H9 (cell line): ENCODE results near the gene GALNT13. TPM values are rescaled to one million over a fixed set of nuclear protein-coding genes. Genes with fewer than 3 reads are reported as not detected.

Experiments used
- DNase-seq: peaks from one replicate; pipeline ENCODE4 v3.0.0-alpha.2; 2017
- H2AFZ ChIP-seq: one replicate; pipeline ENCODE4 v1.6.1; 2013; ENCODE audit warnings: mild to moderate bottlenecking, low read length, control low read depth, moderate library complexity
- H2AK5ac ChIP-seq: 2 replicates; pipeline ENCODE4 v1.6.1; 2013; ENCODE audit warnings: low read length, control low read depth, mixed read lengths; ENCODE audit not compliant: insufficient read length
- H2BK120ac ChIP-seq: one replicate; pipeline ENCODE4 v1.6.1; 2013; ENCODE audit warnings: low read depth, mild to moderate bottlenecking, low read length, control low read depth, inconsistent platforms; ENCODE audit not compliant: poor library complexity, severe bottlenecking
- H2BK12ac ChIP-seq: 2 replicates; pipeline ENCODE4 v1.6.1; 2013; ENCODE audit warnings: low read length, control low read depth, mixed read lengths, low read depth; ENCODE audit not compliant: insufficient read length
- H2BK15ac ChIP-seq: 2 replicates; pipeline ENCODE4 v1.6.1; 2013; ENCODE audit warnings: low read depth, low read length, control low read depth
- H2BK20ac ChIP-seq: one replicate; pipeline ENCODE4 v1.6.1; 2013; ENCODE audit warnings: low read depth, mild to moderate bottlenecking, low read length, control low read depth, inconsistent platforms; ENCODE audit not compliant: poor library complexity, severe bottlenecking
- H2BK5ac ChIP-seq: 2 replicates; pipeline ENCODE4 v1.6.1; 2013; ENCODE audit warnings: low read length, control low read depth, mixed read lengths; ENCODE audit not compliant: insufficient read length
- H3K14ac ChIP-seq: 2 replicates; pipeline ENCODE4 v1.6.1; 2013; ENCODE audit warnings: low read length, control low read depth; ENCODE audit not compliant: insufficient read depth
- H3K18ac ChIP-seq: 2 replicates; pipeline ENCODE4 v1.6.1; 2013; ENCODE audit warnings: low read depth, mild to moderate bottlenecking, mixed read lengths, low read length, control low read depth; ENCODE audit not compliant: insufficient read length
- H3K23ac ChIP-seq: 2 replicates; pipeline ENCODE4 v1.6.1; 2013; ENCODE audit warnings: low read length, control low read depth, mixed read lengths, low read depth; ENCODE audit not compliant: insufficient read length
- H3K23me2 ChIP-seq: 2 replicates; pipeline ENCODE4 v1.6.1; 2013; ENCODE audit warnings: low read depth, mild to moderate bottlenecking, mixed read lengths, low read length, control low read depth; ENCODE audit not compliant: insufficient read length, poor library complexity, severe bottlenecking
- H3K27ac ChIP-seq: 2 replicates; pipeline ENCODE4 v1.5.1; 2013; ENCODE audit warnings: low read length, control low read depth, mixed read lengths, low read depth; ENCODE audit not compliant: insufficient read length
- H3K27me3 ChIP-seq: 2 replicates; pipeline ENCODE4 v1.6.1; 2013; ENCODE audit warnings: low read length, control low read depth, inconsistent platforms; ENCODE audit not compliant: insufficient read depth
- H3K4ac ChIP-seq: 2 replicates; pipeline ENCODE4 v1.6.1; 2013; ENCODE audit warnings: low read depth, mild to moderate bottlenecking, control low read depth, inconsistent platforms, low read length, moderate library complexity
- H3K4me1 ChIP-seq: 2 replicates; pipeline ENCODE4 v1.6.1; 2013; ENCODE audit warnings: low read length, control low read depth, inconsistent platforms; ENCODE audit not compliant: insufficient read depth
- H3K4me2 ChIP-seq: 2 replicates; pipeline ENCODE4 v1.6.1; 2013; ENCODE audit warnings: low read length, control low read depth, mixed read lengths; ENCODE audit not compliant: insufficient read length, insufficient read depth
- H3K56ac ChIP-seq: 2 replicates; pipeline ENCODE4 v1.6.1; 2013; ENCODE audit warnings: low read depth, mild to moderate bottlenecking, mixed read lengths, low read length, control low read depth; ENCODE audit not compliant: insufficient read length
- H3K79me1 ChIP-seq: 2 replicates; pipeline ENCODE4 v1.6.1; 2013; ENCODE audit warnings: low read depth, mild to moderate bottlenecking, moderate library complexity, low read length, control low read depth, inconsistent platforms; ENCODE audit not compliant: insufficient read depth, poor library complexity, severe bottlenecking
- H3K79me2 ChIP-seq: 2 replicates; pipeline ENCODE4 v1.6.1; 2013; ENCODE audit warnings: low read length, control low read depth, inconsistent platforms; ENCODE audit not compliant: insufficient read depth
- H3K9ac ChIP-seq: 2 replicates; pipeline ENCODE4 v1.6.1; 2013; ENCODE audit warnings: low read length, control low read depth, mixed read lengths; ENCODE audit not compliant: insufficient read length; ENCODE audit errors: extremely low read depth
- H3K9me3 ChIP-seq: one replicate; pipeline ENCODE4 v1.6.1; 2013; ENCODE audit warnings: low read depth, low read length, inconsistent platforms; ENCODE audit not compliant: control insufficient read depth
- H3T11ph ChIP-seq: one replicate; pipeline ENCODE4 v1.6.1; 2013; ENCODE audit warnings: mild to moderate bottlenecking, low read length, control low read depth, inconsistent platforms
- H4K20me1 ChIP-seq: one replicate; pipeline ENCODE4 v1.6.1; 2013; ENCODE audit not compliant: control insufficient read depth, insufficient read length, insufficient read depth
- H4K5ac ChIP-seq: 2 replicates; pipeline ENCODE4 v1.6.1; 2013; ENCODE audit warnings: low read depth, mild to moderate bottlenecking, mixed read lengths, low read length, control low read depth; ENCODE audit not compliant: insufficient read length
- H4K8ac ChIP-seq: replicated peaks from 2 replicates; pipeline ENCODE4 v1.6.1; 2013; ENCODE audit warnings: low read length, control low read depth, mixed read lengths, low read depth; ENCODE audit not compliant: insufficient read length
- H4K91ac ChIP-seq: 2 replicates; pipeline ENCODE4 v1.6.1; 2013; ENCODE audit warnings: low read depth, mild to moderate bottlenecking, moderate library complexity, mixed read lengths, low read length, control low read depth; ENCODE audit not compliant: insufficient read length
- H3K27ac Mint-ChIP-seq, 3 experiments: 2 replicates in 2 of 3; 3 replicates in 1 of 3; pipeline ENCODE4 v1.8.0; 2020 to 2021; ENCODE audit warnings: mixed read lengths in 3 of 3, mild to moderate bottlenecking in 1 of 3, moderate library complexity in 1 of 3
- H3K27me3 Mint-ChIP-seq: 2 replicates; pipeline ENCODE4 v1.8.0; 2021; ENCODE audit warnings: low read depth, mild to moderate bottlenecking, moderate library complexity, mixed read lengths
- H3K36me3 Mint-ChIP-seq, 3 experiments: 2 replicates in 2 of 3; 3 replicates in 1 of 3; pipeline ENCODE4 v1.8.0; 2020 to 2021; ENCODE audit warnings: low read depth in 3 of 3, mixed read lengths in 3 of 3; ENCODE audit not compliant: insufficient read depth in 1 of 3
- H3K4me1 Mint-ChIP-seq, 2 experiments: 2 replicates each; pipeline ENCODE4 v1.8.0; 2020; ENCODE audit warnings: mixed read lengths in 2 of 2
- H3K4me3 Mint-ChIP-seq, 2 experiments: 2 replicates in 1 of 2; 3 replicates in 1 of 2; pipeline ENCODE4 v1.8.0; 2020 to 2021; ENCODE audit warnings: mild to moderate bottlenecking in 2 of 2, mixed read lengths in 2 of 2, moderate library complexity in 1 of 2
- H3K9me3 Mint-ChIP-seq, 2 experiments: 2 replicates in 1 of 2; 3 replicates in 1 of 2; pipeline ENCODE4 v1.8.0; 2020; ENCODE audit warnings: mild to moderate bottlenecking in 2 of 2, mixed read lengths in 2 of 2, moderate library complexity in 1 of 2
- CTCF ChIP-seq: fragments of 200-600 bp; sonication (generic); conservative IDR thresholded peaks from 3 replicates; pipeline ENCODE4 v1.8.0; 2021; ENCODE audit warnings: antibody characterized with exemption, mild to moderate bottlenecking
- WGBS: extraction: QIAGEN DNeasy Blood & Tissue Kit; methylation state at CpG from one replicate; pipeline ENCODE4 v1.1.7; 2013; ENCODE audit warnings: missing lambda C conversion rate, low lambda C conversion rate, mixed read lengths; ENCODE audit not compliant: insufficient read length; ENCODE audit errors: extremely low coverage; 5-methylcytosine and 5-hydroxymethylcytosine counted together
- total RNA-seq: library from RNA; stranded (reverse); gene quantifications from 2 replicates; pipeline ENCODE4 v1.2.1, GENCODE V29; 2021

The GALNT13 gene
- total RNA-seq, 1 experiment from 2014 or later: 6.6 TPM

GRCh38 chr2:154306266-154306970 lies 434.7 kb downstream of the GALNT13 start:
- no peak overlapping the region for H4K5ac ChIP-seq
- H3K4me1 ChIP-seq: no peaks in the 10 kb centered on the region
- H3K14ac ChIP-seq: no peak overlapping the region
- no peak overlapping the region for H3K4ac ChIP-seq
- H3K79me2 ChIP-seq: no peaks in the 10 kb centered on the region
- H3K79me1 ChIP-seq: no peaks in the 10 kb centered on the region
- H4K8ac ChIP-seq: no peak overlapping the region
- Mint-ChIP-seq H3K9me3 (no peaks in the 10 kb centered on the region), H3K4me1 (peaks cover 4 to 14% of the 10 kb centered on the region in 2 experiments), H3K36me3 (peaks cover 0 to 2% (median 0%) of the 10 kb centered on the region in 3 experiments; a peak in 1 of 7 replicates), H3K27me3 (no peaks in the 10 kb centered on the region), H3K27ac (no peak overlapping the region; a peak in 2 of 7 replicates), H3K4me3 (no peak overlapping the region)
- no peak overlapping the region for H2BK15ac ChIP-seq
- no peak for TF ChIP-seq CTCF
- no peak overlapping the region for H3K27ac ChIP-seq
- no peak overlapping the region for H3K18ac ChIP-seq
- H2AK5ac ChIP-seq: no peak overlapping the region
- H3T11ph ChIP-seq: no peak overlapping the region
- H3K56ac ChIP-seq: no peak overlapping the region
- H3K23ac ChIP-seq: no peak overlapping the region
- no peaks in the 10 kb centered on the region for H3K27me3 ChIP-seq
- no CpG with 5 or more reads among the region's 3 CpGs for WGBS
- no peak for DNase-seq
- H3K9ac ChIP-seq: no peak overlapping the region
- no peak overlapping the region for H2BK12ac ChIP-seq
- no peaks in the 10 kb centered on the region for H4K20me1 ChIP-seq
- no peak overlapping the region for H2BK5ac ChIP-seq
- no peak overlapping the region for H2AFZ ChIP-seq
- no peaks in the 10 kb centered on the region for H3K9me3 ChIP-seq
- no peak overlapping the region for H2BK20ac ChIP-seq
- no peak overlapping the region for H2BK120ac ChIP-seq
- H3K23me2 ChIP-seq: no peaks in the 10 kb centered on the region
- H4K91ac ChIP-seq: no peak overlapping the region
- no peak overlapping the region for H3K4me2 ChIP-seq
